ENCODE data around the gene MOG. TPM values are rescaled to one million over a fixed set of nuclear protein-coding genes. Genes with fewer than 3 reads are reported as not detected.

The MOG gene
- total and polyA plus RNA-seq, 2 donors (not counting 1 experiment from before 2014, with no cell fraction given): not detected

GRCh38 chr6:29694637-29695036 is 37.7 kb downstream of the MOG start:
- CTCF ChIA-PET: interaction anchor here (0.6 to 2.5 kb wide), 3 partner anchors 11 to 137 kb away, joined by 3 to 9 read pairs (median 7); no protein-coding TSS in a partner anchor

More at GRCh38 chr6:29694637-29695036, 37.7 kb downstream of the MOG start:
- Histone ChIP-seq H3K4me1 (ENCODE audit: control insufficient read depth in 2 of 2, insufficient read depth in 2 of 2, low read length in 2 of 2) (no peaks in the 10 kb centered on the region), H3K27ac (ENCODE audit: low read length in 2 of 2) (no peak overlapping the region), H2AFZ (ENCODE audit: insufficient read depth, low read depth, low read length, poor library complexity, severe bottlenecking) (no peak overlapping the region), H3K9me3 (ENCODE audit: control extremely low read depth in 1 of 3, control insufficient read depth in 2 of 3, insufficient read depth in 1 of 3, low read length in 2 of 3) (peaks cover 0 to 22% (median 2%) of the 10 kb centered on the region in 3 donors), H3K27me3 (replicated peaks in 1 of 4; ENCODE audit: control extremely low read depth in 1 of 4, control insufficient read depth in 3 of 4, insufficient read depth in 4 of 4, low read length in 3 of 4) (no peaks in the 10 kb centered on the region), H3K4me2 (replicated peaks; ENCODE audit: low read depth, low read length, poor library complexity, severe bottlenecking) (no peak overlapping the region), H3K79me2 (ENCODE audit: control insufficient read depth, insufficient read depth, low read length) (no peaks in the 10 kb centered on the region), H4K20me1 (ENCODE audit: control insufficient read depth, insufficient read depth, low read length, poor library complexity, severe bottlenecking) (no peaks in the 10 kb centered on the region), H3K9ac (ENCODE audit: low read length) (no peak overlapping the region), H3K36me3 (replicated peaks in 1 of 2; ENCODE audit: control extremely low read depth in 1 of 2, control insufficient read depth in 1 of 2, extremely low read depth in 1 of 2, insufficient read depth in 2 of 2, low read length in 1 of 2) (no peaks in the 10 kb centered on the region), H3K4me3 (ENCODE audit: control extremely low read depth in 1 of 5, extremely low read depth in 1 of 5, insufficient read depth in 1 of 5, low read depth in 2 of 5, low read length in 4 of 5) (no peak overlapping the region)
- H3K27ac Mint-ChIP-seq: peak overlapping the region; percentile 70
- no peak for TF ChIP-seq CTCF (IDR thresholded peaks at IDR 0.05)
- intact Hi-C loops (cut with micrococcal nuclease): no loop called here
- 27% methylated on average over 3 of the region's 3 CpGs for WGBS (ENCODE audit: insufficient coverage)
- ATAC-seq (ENCODE audit: low read depth) (peak; percentile 17), DNase-seq (no peak)
- H3K9me3 Mint-ChIP-seq (ENCODE audit: insufficient read depth): no peaks in the 10 kb centered on the region
- POLR2A ChIA-PET: no interaction called here
- peaks cover 3% of the 10 kb centered on the region for H3K4me1 Mint-ChIP-seq
- H3K4me3 Mint-ChIP-seq: no peak overlapping the region
- no peaks in the 10 kb centered on the region for H3K27me3 Mint-ChIP-seq

Data from B cell (primary cell).